Endothelial cell of umbilical vein (primary cell): ENCODE measurements around the gene MRPL57.

ENCODE experiments used
- CTCF ChIP-seq, 2 donors: IDR thresholded peaks; 1 replicate in 1 of 2; 2 replicates in 1 of 2; pipeline ENCODE4 v1.5.1; 2011; ENCODE audit warnings: low read length in 2 of 2, mild to moderate bottlenecking in 2 of 2, moderate library complexity in 2 of 2, control low read depth in 1 of 2, inconsistent platforms in 1 of 2, low read depth in 1 of 2; ENCODE audit not compliant: insufficient read depth in 1 of 2; ENCODE audit errors: extremely low read depth in 1 of 2
- EZH2 ChIP-seq: IDR thresholded peaks from 2 replicates; pipeline ENCODE4 v1.6.1; 2012; ENCODE audit warnings: borderline replicate concordance, low read depth, mild to moderate bottlenecking, moderate library complexity, low read length, inconsistent platforms; ENCODE audit not compliant: severe bottlenecking
- JUN ChIP-seq: IDR thresholded peaks from 2 replicates; pipeline ENCODE4 v1.6.1; 2011; ENCODE audit warnings: borderline replicate concordance, low read depth; ENCODE audit not compliant: insufficient read length, insufficient read depth
- MAX ChIP-seq: IDR thresholded peaks from 2 replicates; pipeline ENCODE4 v1.6.1; 2011; ENCODE audit not compliant: insufficient read depth, insufficient read length
- POLR2A ChIP-seq: IDR thresholded peaks from 2 replicates; pipeline ENCODE4 v1.6.1; 2012; ENCODE audit warnings: low read depth, mild to moderate bottlenecking, control low read depth, low read length
- POLR2AphosphoS5 ChIP-seq: IDR thresholded peaks from 2 replicates; pipeline ENCODE4 v1.6.1; 2012; ENCODE audit warnings: low read depth, mild to moderate bottlenecking, control low read depth, low read length, moderate library complexity; ENCODE audit not compliant: insufficient read depth

- no peak for TF ChIP-seq POLR2A
- TF ChIP-seq CTCF (IDR thresholded peaks at IDR 0.05; ENCODE audit: extremely low read depth in 1 of 2, insufficient read depth in 1 of 2, low read depth in 1 of 2, low read length in 2 of 2) = no peak
- TF ChIP-seq EZH2 = no peak
- no peak for TF ChIP-seq POLR2AphosphoS5
- peak; percentile 26 for TF ChIP-seq MAX
- no peak for TF ChIP-seq JUN
Measured at GRCh38 chr13:21175656-21176214, 723 bp upstream of the MRPL57 start.
